Myocyte (in vitro differentiated cells): Measurements from ENCODE around the gene SMIM1. TPM values are rescaled to one million over a fixed set of nuclear protein-coding genes. Genes with fewer than 3 reads are reported as not detected.

Experiments used
- DNase-seq: peaks from one replicate; pipeline ENCODE4 v3.0.0-alpha.2; 2012; ENCODE audit warnings: low read depth
- polyA plus RNA-seq: library from polyadenylated mRNA; unstranded; fragments of >200 nt; gene quantifications from one replicate; pipeline ENCODE4 v1.2.1, GENCODE V29; 2012; ENCODE audit warnings: missing spikeins
- total RNA-seq: library from RNA; depleted of rRNA; stranded (reverse); fragments of >200 nt; gene quantifications from 2 replicates; pipeline ENCODE4 v1.2.3, GENCODE V29; 2014

SMIM1 gene, protein sequence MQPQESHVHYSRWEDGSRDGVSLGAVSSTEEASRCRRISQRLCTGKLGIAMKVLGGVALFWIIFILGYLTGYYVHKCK
- total RNA-seq, result not detected in 2 replicates
- not detected for polyA plus RNA-seq

- DNase-seq, result no peak
Measured at GRCh38 chr1:3772715-3773571, at the start of gene SMIM1. TSS of gene SMIM1 (plus strand) at chr1:3772749. CDS start at chr1:3775374, 2,625 bp downstream.

DNA sequence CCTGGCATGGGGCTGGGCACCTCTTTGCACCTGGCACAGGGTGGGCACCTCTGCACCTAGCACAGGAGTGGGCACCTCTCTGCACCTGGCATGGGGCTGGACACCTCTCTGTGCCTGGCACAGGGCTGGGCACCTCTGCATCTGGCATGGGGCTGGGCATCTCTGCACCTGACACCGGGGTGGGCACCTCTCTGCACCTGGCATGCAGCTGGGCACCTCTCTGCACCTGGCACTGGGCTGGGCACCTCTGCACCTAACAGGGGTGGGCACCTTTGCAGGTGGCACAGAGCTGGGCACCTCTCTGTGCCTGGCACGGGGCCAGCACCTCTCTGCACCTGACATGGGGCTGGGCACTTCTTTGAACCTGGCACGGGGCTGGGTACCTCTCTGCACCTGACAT, 49.7 kb upstream of the SMIM1 start:
- DNase-seq, result no peak

DNA sequence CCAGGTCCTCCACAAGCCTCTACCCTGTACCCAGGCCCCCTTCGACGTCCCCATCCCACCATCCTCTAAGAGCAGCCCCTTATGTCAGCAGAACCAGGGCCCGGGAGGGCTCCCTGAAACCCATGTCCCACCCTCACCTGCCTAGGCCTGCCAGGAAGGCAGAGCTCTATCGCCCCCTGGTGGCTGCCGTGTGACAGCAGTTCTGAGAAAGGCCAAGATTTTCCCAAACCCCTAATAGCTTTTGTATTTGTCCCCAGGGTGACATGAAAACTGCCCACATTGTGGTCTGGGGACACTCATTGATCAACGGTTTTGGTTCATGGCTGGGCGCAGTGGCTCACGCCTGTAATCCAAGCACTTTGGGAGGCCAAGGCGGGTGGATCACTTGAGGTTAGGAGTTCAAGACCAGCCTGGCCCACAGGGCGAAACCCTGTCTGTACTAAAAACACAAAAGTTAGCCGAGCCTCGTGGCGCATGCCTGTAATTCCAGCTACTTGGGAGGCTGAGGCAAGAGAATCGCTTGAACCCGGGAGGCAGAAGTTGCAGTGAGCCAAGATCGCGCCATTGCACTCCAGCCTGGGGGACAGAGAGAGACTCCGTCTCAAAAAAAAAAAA, 48.0 kb upstream of the SMIM1 start:
- DNase-seq, result peak; percentile 72

DNA sequence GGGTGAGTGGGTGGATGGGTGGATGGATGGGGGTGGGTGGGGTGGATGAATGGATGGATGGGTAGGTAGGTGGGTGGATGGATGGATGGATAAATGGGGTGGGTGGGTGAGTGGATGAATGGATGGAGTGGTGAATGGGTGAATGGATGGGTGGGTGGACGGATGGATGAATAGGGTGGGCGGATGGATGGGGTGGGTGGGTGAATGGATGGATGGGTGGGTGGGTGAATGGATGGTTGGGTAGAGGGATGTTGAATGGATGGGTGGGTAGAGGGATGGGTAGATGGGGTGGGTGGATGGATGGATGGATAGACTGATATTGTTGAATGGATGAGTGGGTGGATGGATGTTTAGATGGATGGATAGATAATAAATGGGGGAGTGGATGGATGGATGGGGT, 47.2 kb upstream of the SMIM1 start:
- no peak for DNase-seq

- no peak for DNase-seq
Measured at GRCh38 chr1:3727042-3727824, 45.3 kb upstream of the SMIM1 start.

DNA sequence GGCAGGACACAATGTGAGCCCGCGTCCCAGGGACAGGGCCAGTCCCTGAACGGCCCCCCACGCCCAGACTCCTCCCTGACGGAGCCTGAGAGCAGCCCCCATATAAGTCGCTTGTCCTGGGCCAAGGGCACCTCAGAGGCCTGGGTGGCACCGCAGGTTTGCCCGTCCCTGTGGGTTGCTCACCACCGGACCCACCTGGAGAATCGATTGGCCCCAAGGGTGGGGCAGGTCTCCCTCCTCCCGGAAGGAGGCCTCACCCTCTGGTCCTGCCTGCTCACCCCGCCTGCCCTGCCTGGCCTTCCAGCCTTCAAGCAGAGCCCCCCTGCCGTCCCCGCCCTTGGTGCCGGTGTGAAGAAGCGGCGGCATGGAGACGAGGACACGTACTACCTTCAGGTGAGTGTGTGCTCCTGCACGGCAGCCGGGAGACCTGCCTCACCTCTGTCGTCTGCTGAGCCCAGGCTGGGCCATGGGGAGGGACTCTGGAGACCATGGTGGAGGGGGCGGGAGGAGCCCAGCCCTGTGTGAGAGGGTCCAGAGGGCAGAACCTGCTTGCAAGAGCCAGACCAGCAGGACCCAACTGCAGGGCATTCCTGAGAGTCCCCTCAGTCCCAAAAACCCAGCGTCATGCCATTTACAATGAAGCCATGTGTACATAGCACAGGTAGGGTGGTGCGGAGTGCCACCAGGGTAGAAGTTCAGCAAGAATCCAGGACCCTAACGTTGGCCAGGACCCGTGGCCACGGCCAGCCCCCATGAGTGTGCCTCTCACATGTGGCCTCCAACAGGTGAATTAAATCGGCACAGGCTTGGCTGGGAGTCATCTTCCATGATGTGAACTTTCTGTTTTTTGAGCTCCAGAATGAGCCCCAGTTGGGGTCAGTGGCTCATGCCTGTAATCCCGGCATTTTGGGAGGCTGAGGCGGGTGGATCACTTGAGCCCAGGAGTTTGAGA, 44.4 kb upstream of the SMIM1 start:
- no peak for DNase-seq

DNA sequence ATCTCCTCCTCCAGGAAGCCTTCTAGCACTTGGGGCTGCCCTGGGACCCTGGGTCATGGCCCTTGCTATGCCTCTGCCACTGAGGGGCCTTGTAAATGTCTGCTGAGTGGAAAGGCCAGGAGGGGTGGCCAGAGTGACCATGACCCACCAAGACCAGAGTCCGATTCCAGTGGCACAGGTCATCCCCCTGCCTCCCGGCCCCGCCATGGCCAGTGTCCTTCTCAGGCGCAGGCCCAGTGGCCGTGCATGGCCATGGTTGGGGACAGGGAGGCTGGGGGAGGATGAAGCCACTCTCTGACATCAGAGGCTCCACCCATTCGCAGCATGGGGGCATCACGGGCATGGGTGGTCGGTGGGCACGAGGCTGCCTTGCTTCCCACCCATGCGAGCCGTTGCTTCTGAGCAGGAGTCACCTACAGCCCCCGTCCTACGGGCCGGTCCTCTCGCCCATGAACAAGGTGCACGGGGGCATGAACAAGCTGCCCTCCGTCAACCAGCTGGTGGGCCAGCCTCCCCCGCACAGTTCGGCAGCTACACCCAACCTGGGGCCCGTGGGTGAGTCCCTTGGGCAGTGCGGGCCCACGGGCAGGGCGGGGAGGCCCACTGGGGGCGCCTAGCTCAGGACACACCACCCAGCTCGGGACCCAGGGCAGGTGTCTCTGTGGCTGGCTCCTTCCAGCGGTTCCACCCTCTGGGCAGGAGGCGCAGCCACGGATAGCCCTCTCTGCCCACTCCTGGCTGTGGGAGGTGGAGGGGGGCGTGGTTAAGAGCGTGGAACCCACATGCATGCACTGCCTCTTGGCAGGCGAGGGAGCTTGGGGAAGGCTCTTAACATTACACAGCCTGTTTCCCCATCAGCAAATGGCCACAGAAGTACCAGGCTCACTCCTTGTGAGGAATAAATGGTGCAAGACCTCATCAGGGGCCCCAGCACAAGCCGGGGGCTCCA, 42.7 kb upstream of the SMIM1 start:
- DNase-seq, result no peak

DNA sequence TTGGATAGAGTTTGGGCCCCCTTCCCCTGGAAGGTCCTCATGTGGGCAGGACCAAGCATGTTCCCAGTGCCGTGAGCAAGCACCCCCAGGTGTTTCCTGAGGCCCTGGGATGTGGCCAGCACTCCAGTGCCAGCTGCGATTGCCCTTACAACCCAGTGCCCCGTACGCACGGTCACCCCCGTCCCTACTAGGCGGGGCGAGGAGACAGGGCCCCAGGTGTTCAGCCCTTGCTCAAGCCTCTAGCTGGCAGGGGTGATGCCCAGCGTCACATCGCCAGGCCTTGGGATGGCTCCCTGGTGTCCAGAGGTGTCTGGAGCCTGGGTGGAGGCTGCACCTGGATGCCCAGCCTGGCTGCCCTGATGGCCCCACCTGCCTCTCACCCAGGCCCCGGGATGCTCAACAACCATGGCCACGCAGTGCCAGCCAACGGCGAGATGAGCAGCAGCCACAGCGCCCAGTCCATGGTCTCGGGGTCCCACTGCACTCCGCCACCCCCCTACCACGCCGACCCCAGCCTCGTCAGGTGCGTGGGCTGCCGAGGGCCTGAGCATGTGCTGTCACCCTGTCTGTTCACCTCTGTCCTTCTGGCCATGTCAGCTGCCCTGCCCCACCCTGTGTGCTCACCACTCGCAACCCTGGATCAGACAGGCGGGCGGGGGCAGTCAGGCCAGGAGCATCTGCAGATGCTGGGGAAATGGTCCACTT, 41.9 kb upstream of the SMIM1 start:
- DNase-seq, result no peak

DNA sequence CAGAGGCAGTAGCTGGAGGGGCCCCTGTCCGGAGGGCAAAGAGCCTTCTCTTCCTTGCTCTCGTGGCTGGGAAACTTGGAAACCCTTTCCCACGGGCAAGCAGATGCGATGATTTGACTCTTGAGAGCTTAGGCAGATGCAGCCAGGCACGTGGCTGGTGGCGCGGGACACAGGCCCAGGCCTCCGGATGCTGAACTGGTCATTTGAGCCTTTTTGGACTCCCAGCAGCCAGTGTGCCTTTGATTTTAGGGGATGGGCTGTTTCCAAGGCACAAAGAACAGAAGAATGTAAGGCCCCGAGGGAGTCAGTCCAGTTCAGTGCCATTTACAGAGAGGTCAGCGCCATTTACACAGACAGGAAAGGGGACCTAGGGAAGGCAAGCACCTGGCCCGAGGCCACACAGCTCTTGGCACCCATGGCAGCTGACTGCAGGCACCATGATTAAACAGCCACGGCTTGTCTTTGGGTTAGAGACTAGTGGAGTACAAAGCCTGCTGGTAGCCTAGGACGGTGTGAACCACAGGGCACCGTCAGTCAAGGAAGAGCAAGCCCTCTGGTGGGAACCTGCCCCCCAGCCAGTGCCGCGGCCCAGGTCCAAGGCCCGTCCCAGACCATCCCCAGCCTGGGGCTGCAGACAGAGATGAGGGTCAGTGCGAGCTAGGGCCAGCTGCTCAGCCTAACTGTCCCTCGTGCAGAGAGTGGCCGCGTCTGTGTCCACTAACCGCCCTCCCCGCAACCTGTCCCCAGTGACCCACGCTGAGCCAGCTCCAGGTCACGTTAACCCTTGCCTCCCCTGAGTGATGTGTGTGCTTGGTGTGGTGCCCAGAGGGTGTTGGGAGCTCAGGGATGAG, 40.7 kb upstream of the SMIM1 start:
- peak; percentile 40 for DNase-seq

DNA sequence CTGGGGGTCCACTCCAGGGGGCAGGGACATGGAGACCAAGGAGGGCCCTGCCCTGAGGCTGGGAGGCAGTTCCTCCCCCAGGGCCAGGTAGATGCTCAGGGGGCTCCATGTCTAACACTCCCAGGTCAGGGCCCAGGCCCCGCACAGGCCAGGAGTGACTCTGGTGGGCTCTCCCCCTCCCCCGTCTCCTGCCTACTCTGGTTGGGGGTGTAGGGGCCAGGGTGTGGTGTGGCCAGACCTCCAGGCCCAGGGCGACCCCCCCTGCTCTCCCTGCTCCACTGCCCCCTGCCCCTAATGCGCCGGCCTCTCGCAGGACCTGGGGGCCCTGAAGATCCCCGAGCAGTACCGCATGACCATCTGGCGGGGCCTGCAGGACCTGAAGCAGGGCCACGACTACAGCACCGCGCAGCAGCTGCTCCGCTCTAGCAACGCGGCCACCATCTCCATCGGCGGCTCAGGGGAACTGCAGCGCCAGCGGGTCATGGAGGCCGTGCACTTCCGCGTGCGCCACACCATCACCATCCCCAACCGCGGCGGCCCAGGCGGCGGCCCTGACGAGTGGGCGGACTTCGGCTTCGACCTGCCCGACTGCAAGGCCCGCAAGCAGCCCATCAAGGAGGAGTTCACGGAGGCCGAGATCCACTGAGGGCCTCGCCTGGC, 40.0 kb upstream of the SMIM1 start:
- no peak for DNase-seq

GRCh38 chr1:3733094-3733882, 39.3 kb upstream of the SMIM1 start:
- no peak for DNase-seq

DNA sequence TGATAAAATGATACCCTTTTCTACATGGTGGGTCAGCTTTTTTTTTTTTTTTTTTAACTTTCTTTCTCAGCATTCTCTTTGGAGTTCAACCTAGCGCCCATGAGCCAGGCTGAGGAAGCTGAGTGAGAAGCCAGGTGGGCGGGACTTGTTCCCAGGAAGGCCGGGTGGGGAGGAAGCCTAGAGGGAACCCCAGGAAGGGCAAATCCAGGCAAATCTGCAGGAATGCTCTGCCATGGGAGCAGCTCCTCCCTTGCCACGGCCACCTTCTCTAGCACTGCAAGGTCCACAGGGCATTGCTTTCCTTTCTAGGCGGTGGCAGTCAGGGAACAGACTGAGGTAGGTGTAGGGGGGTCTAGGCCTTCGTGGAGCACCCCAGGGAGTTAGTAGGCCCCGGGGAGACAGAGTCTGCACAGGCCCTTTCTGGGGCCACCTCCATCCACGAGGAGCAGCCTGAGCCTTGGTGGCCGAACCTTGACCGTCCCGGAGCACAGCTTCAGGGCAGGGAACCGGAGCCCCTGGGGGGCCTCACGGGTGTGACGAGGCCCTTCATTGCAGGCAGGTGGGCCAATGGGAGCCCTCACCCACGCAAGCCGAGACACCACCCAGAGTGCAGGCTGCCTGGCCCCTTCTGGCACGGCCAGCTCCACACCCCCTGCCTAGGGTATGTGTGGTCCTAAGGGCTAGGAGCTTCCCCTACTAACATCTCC, 38.5 kb upstream of the SMIM1 start:
- DNase-seq, result no peak

DNA sequence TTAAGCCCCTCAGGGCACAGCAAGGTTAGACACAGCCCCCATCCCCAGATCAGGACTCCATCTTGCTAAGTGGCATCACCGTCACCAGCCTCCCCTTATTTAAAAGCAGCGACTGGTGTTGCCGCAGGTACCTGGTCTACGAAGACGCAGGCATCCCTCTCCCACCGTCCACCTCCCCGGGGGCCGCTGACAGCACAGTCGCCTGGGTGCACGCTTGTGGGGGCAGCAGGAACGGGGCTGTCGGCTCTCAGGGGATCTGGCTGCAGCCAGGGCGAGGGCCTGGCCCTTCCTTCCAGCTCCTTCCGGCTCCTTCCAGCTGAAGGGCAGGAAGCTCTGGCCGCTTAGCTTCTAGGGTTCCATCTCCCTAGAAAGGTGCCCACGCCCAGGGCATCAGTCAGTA, 37.9 kb upstream of the SMIM1 start:
- DNase-seq, result no peak

GRCh38 chr1:3735027-3735681, 37.4 kb upstream of the SMIM1 start:
- DNase-seq, result peak; percentile 86

DNA sequence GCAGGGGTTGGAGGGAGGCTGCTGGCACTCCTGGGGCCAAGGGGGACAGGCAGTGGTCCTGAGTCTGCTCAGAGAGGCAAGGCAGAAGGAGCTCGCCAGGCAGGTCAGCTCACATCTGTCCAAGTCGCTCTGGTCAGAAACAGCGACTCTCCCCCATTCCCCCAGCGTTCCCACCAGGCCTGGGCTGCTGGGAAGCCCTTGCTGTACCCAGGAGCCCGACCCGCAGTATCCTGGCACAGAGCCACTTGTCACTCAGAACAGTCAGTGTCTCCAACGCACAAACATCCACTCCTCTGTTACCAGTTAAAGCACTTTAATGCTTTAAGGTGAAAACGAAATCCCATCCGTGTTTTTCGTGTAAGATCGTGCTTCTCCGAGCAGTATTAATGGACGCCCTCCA, 36.9 kb upstream of the SMIM1 start:
- DNase-seq, result no peak
